HL-60 (cell line): ENCODE results near the gene INPP5E.

ENCODE experiments used
- DNase-seq, 2 experiments: peaks; one replicate each; pipeline ENCODE4 v3.0.0-alpha.2; 2010 to 2020; ENCODE audit warnings: low read depth in 1 of 2, low spot score in 1 of 2
- H3K27ac ChIP-seq: fragments of 250-450 bp; sonication (Bioruptor Pico); replicated peaks from 2 replicates; pipeline ENCODE4 v1.5.1; 2020; ENCODE audit warnings: mild to moderate bottlenecking, moderate library complexity
- H3K27me3 ChIP-seq: fragments of 250-450 bp; sonication (Bioruptor Pico); 2 replicates; pipeline ENCODE4 v1.5.1; 2021; ENCODE audit warnings: mild to moderate bottlenecking, moderate library complexity; ENCODE audit not compliant: insufficient read depth, poor library complexity, severe bottlenecking
- H3K4me3 ChIP-seq: replicated peaks from 2 replicates; pipeline ENCODE4 v1.5.1; 2011; ENCODE audit warnings: mild to moderate bottlenecking, control low read depth, low read length; ENCODE audit not compliant: insufficient read depth
- CTCF ChIP-seq: IDR thresholded peaks from one replicate; pipeline ENCODE4 v1.5.1; 2011; ENCODE audit warnings: low read length, control low read depth, inconsistent platforms; ENCODE audit not compliant: insufficient read depth
- GABPA ChIP-seq: IDR thresholded peaks from 2 replicates; pipeline ENCODE4 v1.6.1; 2012; ENCODE audit warnings: low read depth
- POLR2AphosphoS5 ChIP-seq: IDR thresholded peaks from 2 replicates; pipeline ENCODE4 v1.6.1; 2012; ENCODE audit warnings: low read depth
- REST ChIP-seq: IDR thresholded peaks from 2 replicates; pipeline ENCODE4 v1.6.1; 2012; ENCODE audit warnings: low read depth; ENCODE audit not compliant: insufficient replicate concordance
- SPI1 ChIP-seq: IDR thresholded peaks from 2 replicates; pipeline ENCODE4 v1.6.1; 2012; ENCODE audit warnings: low read depth, mild to moderate bottlenecking, borderline replicate concordance

The INPP5E gene

GRCh38 chr9:136464241-136464640, 24.6 kb upstream of the INPP5E start:
- no peak for TF ChIP-seq REST
- no peak for TF ChIP-seq SPI1
- no peak for TF ChIP-seq GABPA
- no peak for TF ChIP-seq POLR2AphosphoS5
- no peak for TF ChIP-seq CTCF
- Histone ChIP-seq H3K27me3 (no peaks in the 10 kb centered on the region), H3K4me3 (no peak overlapping the region), H3K27ac (no peak overlapping the region)
- DNase-seq, result no peak

GRCh38 chr9:136463578-136463977, 23.9 kb upstream of the INPP5E start:
- H3K27me3 ChIP-seq, result no peaks in the 10 kb centered on the region
- no peak overlapping the region for H3K4me3 ChIP-seq
- H3K27ac ChIP-seq, result no peak overlapping the region
- TF ChIP-seq SPI1 (no peak), CTCF (no peak), REST (no peak), GABPA (no peak), POLR2AphosphoS5 (no peak)
- no peak for DNase-seq

- no peak overlapping the region for H3K4me3 ChIP-seq
- no peak for DNase-seq
- no peak overlapping the region for H3K27ac ChIP-seq
- H3K27me3 ChIP-seq, result no peaks in the 10 kb centered on the region
- TF ChIP-seq POLR2AphosphoS5 (no peak), SPI1 (no peak), GABPA (no peak)
Observed at GRCh38 chr9:136462664-136463063, 23.0 kb upstream of the INPP5E start.

GRCh38 chr9:136460772-136461325, 21.2 kb upstream of the INPP5E start:
- Histone ChIP-seq H3K27ac (no peak overlapping the region), H3K4me3 (no peak overlapping the region), H3K27me3 (no peaks in the 10 kb centered on the region)
- TF ChIP-seq REST, result no peak
- DNase-seq, result no peak
